K562 (cell line): ENCODE data around the gene CABP4. TPM values are rescaled to one million over a fixed set of nuclear protein-coding genes. Genes with fewer than 3 reads are reported as not detected.

Source experiments
- CBX1 ChIP-seq: sonication (generic); IDR thresholded peaks from 2 replicates; pipeline ENCODE4 v1.6.1; 2016; ENCODE audit warnings: antibody characterized with exemption, low read depth, mild to moderate bottlenecking
- CREM ChIP-seq: IDR thresholded peaks from 2 replicates; pipeline ENCODE4 v1.6.1; 2014; ENCODE audit warnings: antibody characterized with exemption, low read depth
- DLX4 ChIP-seq: fragments of 250-450 bp; sonication (Bioruptor Pico); IDR thresholded peaks from 2 replicates; pipeline ENCODE4 v1.6.1; 2021; ENCODE audit warnings: mild to moderate bottlenecking
- EP400 ChIP-seq: fragments of 450-650 bp; IDR thresholded peaks from 2 replicates; pipeline ENCODE4 v1.6.1; 2017; ENCODE audit warnings: antibody characterized with exemption, mild to moderate bottlenecking, moderate library complexity
- ETV5 ChIP-seq: sonication (generic); formaldehyde crosslinking; IDR thresholded peaks from 2 replicates; pipeline ENCODE4 v1.4.0; 2020; ENCODE audit warnings: low read depth, mild to moderate bottlenecking, missing genetic modification reagents
- FOXK2 ChIP-seq, 2 experiments: fragments of 450-650 bp; IDR thresholded peaks in 1 of 2; conservative IDR thresholded peaks in 1 of 2; 2 replicates each; pipeline ENCODE4 v1.6.1; 2016; ENCODE audit warnings: low read depth in 2 of 2, mild to moderate bottlenecking in 1 of 2
- GATAD2B ChIP-seq: fragments of 450-650 bp; IDR thresholded peaks from 2 replicates; pipeline ENCODE4 v1.6.1; 2017; ENCODE audit warnings: mild to moderate bottlenecking, borderline replicate concordance
- KLF10 ChIP-seq: fragments of 250-450 bp; sonication (Bioruptor Pico); IDR thresholded peaks from 2 replicates; pipeline ENCODE4 v1.6.1; 2021; ENCODE audit warnings: matching md5 sums
- LEF1 ChIP-seq: fragments of 450-650 bp; IDR thresholded peaks from 2 replicates; pipeline ENCODE4 v1.6.1; 2016; ENCODE audit warnings: mild to moderate bottlenecking
- MAX ChIP-seq: sonication (generic); formaldehyde crosslinking; IDR thresholded peaks from 2 replicates; pipeline ENCODE4 v1.9.0; 2022; ENCODE audit warnings: mild to moderate bottlenecking, missing genetic modification reagents
- MYC ChIP-seq, 2 experiments: fragments of 250-450 bp in 1 of 2; sonication (Bioruptor Pico) in 1 of 2; IDR thresholded peaks; 2 replicates each; pipeline versions ENCODE4 v1.5.1 to v1.6.1; 2012 to 2021; ENCODE audit warnings: low read depth in 2 of 2, borderline replicate concordance in 1 of 2, improper control_type of control experiment in 1 of 2, low read length in 1 of 2, mild to moderate bottlenecking in 1 of 2, moderate library complexity in 1 of 2
- NCOA4 ChIP-seq: fragments of 450-650 bp; IDR thresholded peaks from 2 replicates; pipeline ENCODE4 v1.6.1; 2018; ENCODE audit warnings: mild to moderate bottlenecking; ENCODE audit not compliant: partially characterized antibody
- POLR2G ChIP-seq: fragments of 200-400 bp; formaldehyde crosslinking; IDR thresholded peaks from 2 replicates; pipeline ENCODE4 v1.6.1; 2017; ENCODE audit warnings: low read depth, mild to moderate bottlenecking, antibody characterized with exemption, low read length, moderate library complexity
- POLR2H ChIP-seq: IDR thresholded peaks from 2 replicates; pipeline ENCODE4 v1.6.1; 2016; ENCODE audit warnings: missing genetic modification characterization, low read depth, mild to moderate bottlenecking, control low read depth, missing compliant biosample characterization, moderate library complexity
- SIN3A ChIP-seq, 2 experiments: fragments of 150-350 bp in 1 of 2; IDR thresholded peaks; 2 replicates each; pipeline ENCODE4 v1.6.1; 2011 to 2016; ENCODE audit warnings: borderline replicate concordance in 2 of 2, low read depth in 2 of 2, low read length in 2 of 2, mild to moderate bottlenecking in 2 of 2, moderate library complexity in 2 of 2; ENCODE audit not compliant: control insufficient read depth in 1 of 2
- SPI1 ChIP-seq: IDR thresholded peaks from 2 replicates; pipeline ENCODE4 v1.6.1; 2011; ENCODE audit warnings: low read depth, low read length, control low read depth, borderline replicate concordance
- TAF7 ChIP-seq: fragments of 450-650 bp; IDR thresholded peaks from 2 replicates; pipeline ENCODE4 v1.6.1; 2016; ENCODE audit warnings: missing genetic modification characterization, missing compliant biosample characterization
- TCF15 ChIP-seq: fragments of 250-450 bp; sonication (Bioruptor Pico); IDR thresholded peaks from 2 replicates; pipeline ENCODE4 v1.8.0; 2022; ENCODE audit warnings: moderate library complexity, mild to moderate bottlenecking, inconsistent platforms
- TCF3 ChIP-seq: sonication (generic); formaldehyde crosslinking; IDR thresholded peaks from 2 replicates; pipeline ENCODE4 v1.4.0; 2020; ENCODE audit warnings: mild to moderate bottlenecking, missing genetic modification reagents
- YY1 ChIP-seq, 3 experiments: IDR thresholded peaks; 2 replicates each; pipeline ENCODE4 v1.6.1; 2011; ENCODE audit warnings: low read length in 2 of 3, mild to moderate bottlenecking in 2 of 3, moderate library complexity in 2 of 3, borderline replicate concordance in 1 of 3, control low read depth in 1 of 3, low read depth in 1 of 3; ENCODE audit not compliant: insufficient read depth in 3 of 3, insufficient replicate concordance in 2 of 3, control insufficient read depth in 1 of 3, insufficient read length in 1 of 3; ENCODE audit errors: extremely low read depth in 1 of 3
- ZFP91 ChIP-seq: sonication (generic); formaldehyde crosslinking; IDR thresholded peaks from 2 replicates; pipeline ENCODE4 v1.8.0; 2022; ENCODE audit warnings: mild to moderate bottlenecking, missing genetic modification reagents
- ZNF165 ChIP-seq: fragments of 250-450 bp; sonication (Bioruptor Pico); IDR thresholded peaks from 2 replicates; pipeline ENCODE4 v1.4.0; 2020; ENCODE audit warnings: borderline replicate concordance
- polyA plus RNA-seq, 8 experiments: library from polyadenylated mRNA; depleted of rRNA in 4 of 8; stranded (reverse) in 5 of 8; unstranded in 3 of 8; fragments of >200 nt; fragmentation: Nextera tagmentation in 2 of 8; fragmentation: Illumina TruSeq in 1 of 8; extraction: Ambion mirVana in 2 of 8; extraction: Trizol in 1 of 8; gene quantifications; 2 replicates each; pipeline versions ENCODE4 v1.2.1 to v1.2.3, GENCODE V29; 2011 to 2014; ENCODE audit warnings: inconsistent platforms in 1 of 8, missing spikeins in 1 of 8
- total RNA-seq, 7 experiments: library from RNA; depleted of rRNA in 6 of 7; stranded (reverse); fragments of >200 nt in 6 of 7; fragmentation: Illumina TruSeq in 2 of 7; extraction: Trizol in 2 of 7; gene quantifications; 2 replicates each; pipeline versions ENCODE4 v1.2.1 to v1.2.3, GENCODE V29; 2011 to 2021; ENCODE audit warnings: low replicate concordance in 1 of 7

Gene CABP4
- total and polyA plus RNA-seq, 9 of the 15 experiments (the other 6 are each of a cell fraction or from before 2014, with no cell fraction given): 0.11 TPM; not detected in 8

GRCh38 chr11:67464411-67465188 lies 9.4 kb downstream of the CABP4 start (continued):
- TF ChIP-seq SIN3A (IDR thresholded peaks at IDR 0.05; ENCODE audit: borderline replicate concordance in 2 of 2, control insufficient read depth in 1 of 2, low read depth in 2 of 2, low read length in 2 of 2) (0 out of 4 replicates have a peak, but pooled peaks of 1 of the 2 experiments have one; percentile 5), SPI1 (0 out of 2 replicates have a peak, but pooled peaks have one; percentile 24), ETV5 (CRISPR knock-in tag) (no peak), GATAD2B (no peak), EP400 (peak; percentile 40; the same call in 1 of the 2 replicates), CBX1 (peak; percentile 28; the same call in 1 of the 2 replicates), ZNF165 (CRISPR knock-in tag) (no peak), MYC (IDR thresholded peaks at IDR 0.05; ENCODE audit: low read depth, low read length) (0 out of 2 replicates have a peak, but pooled peaks have one; percentile 7), MYC (CRISPR knock-in tag; IDR thresholded peaks at IDR 0.05; ENCODE audit: borderline replicate concordance, low read depth) (no peak), POLR2H (tag) (peak; percentile 46), DLX4 (CRISPR knock-in tag) (0 out of 2 replicates have a peak, but pooled peaks have one; percentile 31), NCOA4 (no peak), YY1 (IDR thresholded peaks at IDR 0.05; ENCODE audit: borderline replicate concordance in 1 of 3, control insufficient read depth in 1 of 3, extremely low read depth in 1 of 3, insufficient read depth in 3 of 3, insufficient read length in 1 of 3, insufficient replicate concordance in 2 of 3, low read depth in 1 of 3, low read length in 2 of 3) (peak; percentile 46 to 92 (median 88)), TCF15 (no peak), FOXK2 (conservative IDR thresholded peaks at IDR 0.05 in 1 of 2, IDR thresholded peaks at IDR 0.05 in 1 of 2; ENCODE audit: low read depth in 2 of 2) (0 out of 4 replicates have a peak, but pooled peaks of 1 of the 2 experiments have one; percentile 32), MAX (CRISPR knock-in tag) (peak; percentile 3; the same call in 1 of the 2 replicates), POLR2G (peak; percentile 87), KLF10 (CRISPR knock-in tag) (peak; percentile 15; the same call in 1 of the 2 replicates), LEF1 (no peak), TCF3 (CRISPR knock-in tag) (no peak), ZFP91 (CRISPR knock-in tag) (no peak), TAF7 (tag) (peak; percentile 55; the same call in 1 of the 2 replicates), CREM (peak; percentile 4; the same call in 1 of the 2 replicates)
